A673 (cell line): Measurements from ENCODE around the gene ARL5C.

ENCODE experiments used
- CTCF ChIP-seq: fragments of 300-800, 200-600 bp; sonication (generic); conservative IDR thresholded peaks from 2 replicates; pipeline ENCODE4 v1.5.1; 2017; ENCODE audit warnings: low read depth, mild to moderate bottlenecking, antibody characterized with exemption, low read length, moderate library complexity, mixed read lengths
- EZH2 ChIP-seq: fragments of 200-600 bp; sonication (generic); IDR thresholded peaks from 2 replicates; pipeline ENCODE4 v1.6.1; 2017; ENCODE audit warnings: borderline replicate concordance, low read depth, mild to moderate bottlenecking, mixed read lengths, antibody characterized with exemption, low read length; ENCODE audit not compliant: poor library complexity, severe bottlenecking

DNA sequence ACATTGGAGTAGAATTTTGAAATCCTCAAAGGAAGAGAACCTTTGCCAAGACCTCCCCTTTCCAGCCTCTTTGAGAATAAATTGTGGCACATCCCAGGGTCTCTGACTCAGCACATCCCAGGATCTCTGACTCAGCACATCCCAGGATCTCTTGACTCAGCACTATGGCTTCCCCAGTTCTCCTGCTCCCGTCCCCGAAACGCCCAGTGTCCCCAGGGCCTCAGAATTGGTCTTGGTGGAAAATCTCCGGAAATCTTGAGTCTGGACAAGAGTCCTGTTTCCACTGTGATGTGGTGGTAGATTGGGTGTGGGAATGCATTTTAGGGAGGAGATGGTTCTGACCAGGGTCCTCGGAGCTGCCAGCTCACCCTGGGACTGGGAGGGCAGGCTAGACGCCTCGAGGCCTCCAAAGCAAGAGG lies 33.8 kb downstream of the ARL5C start:
- TF ChIP-seq EZH2 = no peak
- no peak for TF ChIP-seq CTCF
